GM12875 (cell line): ENCODE data around the gene C4A.

Source experiments
- H3K4me3 ChIP-seq: one replicate; pipeline ENCODE4 v1.5.1; 2011; ENCODE audit warnings: low read depth, low read length, control low read depth
- CTCF ChIP-seq: IDR thresholded peaks from 2 replicates; pipeline ENCODE4 v1.5.1; 2011; ENCODE audit warnings: low read depth, mild to moderate bottlenecking, control low read depth, inconsistent platforms, low read length, moderate library complexity, borderline replicate concordance; ENCODE audit not compliant: insufficient read depth

The C4A gene

GRCh38 chr6:31945507-31946369 is 36.1 kb upstream of the C4A start, which contains the start of gene CFB:
Gene CFB, plus strand, starts transcription at chr6:31946095. Its CDS starts 127 bp downstream, at chr6:31946222.
- no peak within 1 kb of the TSS for H3K4me3 ChIP-seq
- no peak for TF ChIP-seq CTCF

- TF ChIP-seq CTCF: no peak
- no peak overlapping the region for H3K4me3 ChIP-seq
These were observed 35.4 kb upstream of the C4A start for GRCh38 chr6:31946370-31946885.

- no peak overlapping the region for H3K4me3 ChIP-seq
- no peak for TF ChIP-seq CTCF
These were observed 34.7 kb upstream of the C4A start for GRCh38 chr6:31947070-31947675.

- no peak overlapping the region for H3K4me3 ChIP-seq
- no peak for TF ChIP-seq CTCF
These were observed 34.0 kb upstream of the C4A start for GRCh38 chr6:31947864-31948263.

GRCh38 chr6:31948306-31948705 is 33.6 kb upstream of the C4A start:
- H3K4me3 ChIP-seq: no peak overlapping the region
- no peak for TF ChIP-seq CTCF

- no peak for TF ChIP-seq CTCF
- H3K4me3 ChIP-seq: no peak overlapping the region
These were observed 33.0 kb upstream of the C4A start for GRCh38 chr6:31948753-31949413.
